IMR-90 (cell line): Measurements from ENCODE around the gene OGFR. TPM values are rescaled to one million over a fixed set of nuclear protein-coding genes. Genes with fewer than 3 reads are reported as not detected.

Source experiments
- ATAC-seq: fragments of 200-7000 bp; cut with Tn5 transposase; 2 replicates; pipeline ENCODE4 v1.9.1; 2020; ENCODE audit warnings: low read depth, mild to moderate bottlenecking, moderate library complexity
- BruUV-seq: library from RNA; stranded (reverse); fragments of 400-500 nt; replicated peaks from 2 replicates; lab custom pipeline; 2021; lab: Mats Ljungman, UMichigan
- CTCF ChIA-PET: fragments of 300-600 bp; formaldehyde crosslinking; extraction: SDS; loops from one replicate; lab custom pipeline; 2021; ENCODE audit warnings: antibody characterized with exemption; lab: Yijun Ruan, JAX
- POLR2A ChIA-PET: fragments of 300-600 bp; sonication (Branson Sonifier 250); formaldehyde crosslinking; loops from one replicate; lab custom pipeline; 2022; ENCODE audit warnings: antibody characterized with exemption; ENCODE audit not compliant: unreplicated experiment; lab: Charles Lee
- DNase-seq: peaks from one replicate; pipeline ENCODE4 v3.0.0; 2013
- H2AFZ ChIP-seq: replicated peaks from 2 replicates; pipeline ENCODE3; 2013; ENCODE audit warnings: low read length, mild to moderate bottlenecking; ENCODE audit not compliant: poor library complexity
- H2AK5ac ChIP-seq: 2 replicates; pipeline ENCODE4 v1.6.1; 2013; ENCODE audit warnings: low read depth, low read length, inconsistent platforms
- H2AK9ac ChIP-seq: replicated peaks from 2 replicates; pipeline ENCODE3; 2013; ENCODE audit warnings: mild to moderate bottlenecking, low read depth, low read length, moderate library complexity; ENCODE audit not compliant: poor library complexity
- H2BK120ac ChIP-seq: 2 replicates; pipeline ENCODE4 v1.6.1; 2013; ENCODE audit warnings: low read depth, low read length, inconsistent platforms
- H2BK15ac ChIP-seq: 3 replicates; pipeline ENCODE4 v1.6.1; 2013; ENCODE audit warnings: low read depth, low read length, inconsistent platforms
- H2BK20ac ChIP-seq: 2 replicates; pipeline ENCODE4 v1.6.1; 2013; ENCODE audit warnings: low read depth, mild to moderate bottlenecking, inconsistent platforms, low read length, moderate library complexity
- H2BK5ac ChIP-seq: 2 replicates; pipeline ENCODE4 v1.6.1; 2013; ENCODE audit warnings: mild to moderate bottlenecking, low read depth, low read length, inconsistent platforms; ENCODE audit not compliant: poor library complexity, severe bottlenecking
- H3K14ac ChIP-seq: replicated peaks from 2 replicates; pipeline ENCODE4 v1.6.1; 2013; ENCODE audit warnings: low read depth, low read length, inconsistent platforms
- H3K18ac ChIP-seq: 2 replicates; pipeline ENCODE4 v1.6.1; 2013; ENCODE audit warnings: low read depth, low read length, control low read depth
- H3K23ac ChIP-seq: 2 replicates; pipeline ENCODE4 v1.6.1; 2013; ENCODE audit warnings: low read depth, low read length, inconsistent platforms
- H3K27ac ChIP-seq: 2 replicates; pipeline ENCODE4 v1.5.1; 2013; ENCODE audit warnings: mild to moderate bottlenecking, control low read depth, low read length; ENCODE audit not compliant: insufficient read depth
- H3K27me3 ChIP-seq: 2 replicates; pipeline ENCODE4 v1.6.1; 2013; ENCODE audit warnings: low read length; ENCODE audit not compliant: control insufficient read depth, insufficient read depth
- H3K36me3 ChIP-seq: 2 replicates; pipeline ENCODE4 v1.6.1; 2013; ENCODE audit warnings: low read length, mixed read lengths; ENCODE audit not compliant: control insufficient read depth, insufficient read depth
- H3K4ac ChIP-seq: 2 replicates; pipeline ENCODE4 v1.6.1; 2013; ENCODE audit warnings: low read depth, low read length, inconsistent platforms
- H3K4me1 ChIP-seq: 2 replicates; pipeline ENCODE4 v1.6.1; 2013; ENCODE audit warnings: low read length, mixed read lengths; ENCODE audit not compliant: control insufficient read depth, insufficient read depth
- H3K4me2 ChIP-seq: 2 replicates; pipeline ENCODE4 v1.6.1; 2013; ENCODE audit warnings: low read depth, mild to moderate bottlenecking, control low read depth, low read length, moderate library complexity
- H3K4me3 ChIP-seq: 2 replicates; pipeline ENCODE4 v1.5.1; 2013; ENCODE audit warnings: low read depth, mild to moderate bottlenecking, control low read depth, low read length, moderate library complexity; ENCODE audit not compliant: insufficient read depth
- H3K56ac ChIP-seq: 2 replicates; pipeline ENCODE4 v1.6.1; 2013; ENCODE audit warnings: low read length, inconsistent platforms; ENCODE audit not compliant: insufficient read depth; ENCODE audit errors: extremely low read depth
- H3K79me1 ChIP-seq, 2 experiments: 2 replicates each; pipeline ENCODE4 v1.6.1; 2013; ENCODE audit warnings: low read length in 2 of 2, inconsistent platforms in 1 of 2, low read depth in 1 of 2
- H3K9ac ChIP-seq: 2 replicates; pipeline ENCODE4 v1.6.1; 2013; ENCODE audit warnings: low read depth, low read length, control low read depth
- H3K9me1 ChIP-seq: 2 replicates; pipeline ENCODE4 v1.6.1; 2013; ENCODE audit warnings: low read length, inconsistent platforms; ENCODE audit not compliant: insufficient read depth
- H3K9me3 ChIP-seq: 2 replicates; pipeline ENCODE4 v1.6.1; 2013; ENCODE audit warnings: low read length; ENCODE audit not compliant: control insufficient read depth, insufficient read depth
- H4K20me1 ChIP-seq: 2 replicates; pipeline ENCODE4 v1.6.1; 2013; ENCODE audit warnings: low read length, inconsistent platforms; ENCODE audit not compliant: insufficient read depth
- H4K5ac ChIP-seq: 2 replicates; pipeline ENCODE4 v1.6.1; 2013; ENCODE audit warnings: mild to moderate bottlenecking, low read depth, low read length, control low read depth
- H4K8ac ChIP-seq, 2 experiments: 2 replicates each; pipeline ENCODE4 v1.6.1; 2013; ENCODE audit warnings: low read depth in 2 of 2, low read length in 2 of 2, control low read depth in 1 of 2, inconsistent platforms in 1 of 2
- H4K91ac ChIP-seq: 2 replicates; pipeline ENCODE4 v1.6.1; 2013; ENCODE audit warnings: low read depth, low read length, inconsistent platforms; ENCODE audit not compliant: insufficient read depth
- BHLHE40 ChIP-seq: fragments of 150-350 bp; IDR thresholded peaks from 2 replicates; pipeline ENCODE4 v1.6.1; 2016; ENCODE audit warnings: mild to moderate bottlenecking, low read depth, low read length
- CEBPB ChIP-seq: IDR thresholded peaks from 2 replicates; pipeline ENCODE4 v1.6.1; 2012; ENCODE audit warnings: low read depth, low read length, improper control_type of control experiment
- ELK1 ChIP-seq: fragments of 150-350 bp; IDR thresholded peaks from 2 replicates; pipeline ENCODE4 v1.6.1; 2016; ENCODE audit warnings: low read depth, mild to moderate bottlenecking, low read length, moderate library complexity, borderline replicate concordance
- MAZ ChIP-seq: IDR thresholded peaks from 2 replicates; pipeline ENCODE4 v1.6.1; 2012; ENCODE audit warnings: low read depth, mild to moderate bottlenecking, low read length, improper control_type of control experiment, moderate library complexity, borderline replicate concordance
- WGBS, 2 experiments: methylation state at CpG; one replicate each; pipeline versions ENCODE4 v1.1.5 to v1.1.7; 2013; ENCODE audit warnings: missing lambda C conversion rate in 2 of 2; ENCODE audit not compliant: insufficient read length in 1 of 2; ENCODE audit errors: extremely low coverage in 2 of 2; 5-methylcytosine and 5-hydroxymethylcytosine counted together
- dilution Hi-C: fragments of 300-500 bp; cut with HindIII; formaldehyde crosslinking; loops from one replicate; pipeline ENCODE4 v1.14.3; 2018; ENCODE audit warnings: low sequenced_read_pairs; ENCODE audit not compliant: unreplicated experiment
- in situ Hi-C: fragments of 300-500 bp; cut with MboI; formaldehyde crosslinking; loops from 3 replicates; pipeline ENCODE4 v1.14.3; 2019; ENCODE audit warnings: low sequenced_read_pairs, inconsistent platforms, mixed read lengths
- intact Hi-C: fragments of 100-400 bp; cut with micrococcal nuclease; formaldehyde crosslinking; loops from 2 replicates; pipeline ENCODE4 v1.10.0; 2022
- polyA plus RNA-seq, 3 experiments: library from polyadenylated mRNA; depleted of rRNA; stranded (reverse); fragments of >200 nt; gene quantifications; 2 replicates each; pipeline ENCODE4 v1.2.3, GENCODE V29; 2012; ENCODE audit warnings: low replicate concordance in 1 of 3
- total RNA-seq: library from RNA; depleted of rRNA; stranded (reverse); fragments of >200 nt; gene quantifications from 2 replicates; pipeline ENCODE4 v1.2.3, GENCODE V29; 2012

The OGFR gene
- total and polyA plus RNA-seq, 2 of the 4 experiments (the other 2 are of a cell fraction): 22.4 to 30.1 TPM

- dilution Hi-C loops (no loop called here), intact Hi-C loops (no loop called here), in situ Hi-C loops (no loop called here)
- peaks cover 2% of the 10 kb centered on the region; the same call in 1 of the 2 replicates for H3K4me1 ChIP-seq
- ChIA-PET POLR2A (no interaction called here), CTCF (no interaction called here)
- WGBS, 2 experiments: 100% methylated on average over 4 of the region's 20 CpGs; no CpG with 5 or more reads in 1 of the 2 experiments
- H3K9me3 ChIP-seq: peaks cover 2% of the 10 kb centered on the region; the same call in 1 of the 2 replicates
- no peaks in the 10 kb centered on the region for H3K79me1 ChIP-seq
- no peak overlapping the region for H3K27ac ChIP-seq
- DNase-seq: no peak
- TF ChIP-seq ELK1 (no peak), MAZ (no peak), BHLHE40 (no peak), CEBPB (no peak)
- no peaks in the 10 kb centered on the region for H3K36me3 ChIP-seq
- no peak overlapping the region for H2AK5ac ChIP-seq
- H4K5ac ChIP-seq: no peak overlapping the region
- H2BK120ac ChIP-seq: no peak overlapping the region
- peaks cover 5% of the 10 kb centered on the region; the same call in 1 of the 2 replicates for H3K27me3 ChIP-seq
- no peaks in the 10 kb centered on the region for H4K20me1 ChIP-seq
- no peak overlapping the region for H3K4me3 ChIP-seq
- H3K4ac ChIP-seq: no peak overlapping the region
- no peak overlapping the region for H4K8ac ChIP-seq
- H2BK20ac ChIP-seq: no peak overlapping the region
- peak overlapping the region; percentile 43 for H2AFZ ChIP-seq
- no peak overlapping the region for H2AK9ac ChIP-seq
- H2BK15ac ChIP-seq: no peak overlapping the region
- no peak overlapping the region for H3K56ac ChIP-seq
- no peaks in the 10 kb centered on the region for H3K9me1 ChIP-seq
- ATAC-seq: no peak
- no peak overlapping the region for H2BK5ac ChIP-seq
- H3K9ac ChIP-seq: no peak overlapping the region
- BruUV-seq: no TSS peak
- H3K14ac ChIP-seq: no peak overlapping the region
- no peak overlapping the region for H3K23ac ChIP-seq
- H3K18ac ChIP-seq: no peak overlapping the region
- H3K4me2 ChIP-seq: no peak overlapping the region
- no peak overlapping the region for H4K91ac ChIP-seq
Measured at GRCh38 chr20:62759981-62760431, 44.6 kb upstream of the OGFR start.
